ENCODE data around the gene MKX. TPM values are rescaled to one million over a fixed set of nuclear protein-coding genes. Genes with fewer than 3 reads are reported as not detected.

The MKX gene
- total RNA-seq, 4 donors from 2014 or later, result 0.82 to 2.4 TPM; not detected in 2

- H3K27me3 ChIP-seq, result no peaks in the 10 kb centered on the region
- H3K27ac ChIP-seq, result no peak overlapping the region
- no peaks in the 10 kb centered on the region for H3K4me1 ChIP-seq
- in situ Hi-C loops (cut with MboI; ENCODE audit: low pct_ligation_motif_present in 1 of 4, low pct_unique_long_range_greater_than_20kb in 1 of 4, low sequenced_read_pairs in 3 of 4), result loop anchor here in 1 of 4 donors (25.0 kb wide), 2 partner anchors 98 to 223 kb away; no protein-coding TSS in a partner anchor
- TF ChIP-seq EP300 (IDR thresholded peaks at IDR 0.05; ENCODE audit: low read depth) (no peak), POLR2A (IDR thresholded peaks at IDR 0.05) (no peak), CTCF (IDR thresholded peaks at IDR 0.05) (no peak), POLR2AphosphoS5 (IDR thresholded peaks at IDR 0.05) (no peak)
- no peak for DNase-seq
- intact Hi-C loops (cut with DNase I; ENCODE audit: low total_unique reads), result no loop called here
- H3K9me3 ChIP-seq, result no peaks in the 10 kb centered on the region
- H3K36me3 ChIP-seq, result no peaks in the 10 kb centered on the region
- WGBS, 2 donors (ENCODE audit: low coverage in 1 of 2), result 41 to 57% methylated on average over 3 to 4 of the region's 4 CpGs
- H3K4me3 ChIP-seq, result no peak overlapping the region
Observed at GRCh38 chr10:27660711-27661110, 84.9 kb downstream of the MKX start.

GRCh38 chr10:27660268-27660667 is 85.4 kb downstream of the MKX start:
- DNase-seq, result no peak

GRCh38 chr10:27659786-27660185 is 85.8 kb downstream of the MKX start:
- in situ Hi-C loops (cut with MboI; ENCODE audit: low pct_ligation_motif_present in 1 of 4, low pct_unique_long_range_greater_than_20kb in 1 of 4, low sequenced_read_pairs in 3 of 4) (loop anchor here (10.0 to 25.0 kb wide), 3 partner anchors 97 to 222 kb away; no protein-coding TSS in a partner anchor), intact Hi-C loops (cut with DNase I; ENCODE audit: low total_unique reads) (no loop called here)
- no peak for DNase-seq
- Histone ChIP-seq H3K9me3 (no peaks in the 10 kb centered on the region), H3K4me1 (no peaks in the 10 kb centered on the region), H3K36me3 (no peaks in the 10 kb centered on the region), H3K27me3 (no peaks in the 10 kb centered on the region), H3K4me3 (no peak overlapping the region), H3K27ac (no peak overlapping the region)
- TF ChIP-seq POLR2A (IDR thresholded peaks at IDR 0.05), result no peak
- TF ChIP-seq CTCF (IDR thresholded peaks at IDR 0.05), result no peak
- TF ChIP-seq EP300 (IDR thresholded peaks at IDR 0.05; ENCODE audit: low read depth), result no peak
- no peak for TF ChIP-seq POLR2AphosphoS5 (IDR thresholded peaks at IDR 0.05)
- WGBS, 2 donors (ENCODE audit: low coverage in 1 of 2), result 78% methylated on average over 6 of the region's 6 CpGs; no CpG with 5 or more reads in 1 of the 2 donors

More at GRCh38 chr10:27660268-27660667, 85.4 kb downstream of the MKX start:
- Histone ChIP-seq H3K27me3 (no peaks in the 10 kb centered on the region), H3K27ac (no peak overlapping the region), H3K9me3 (no peaks in the 10 kb centered on the region), H3K4me1 (no peaks in the 10 kb centered on the region), H3K36me3 (no peaks in the 10 kb centered on the region), H3K4me3 (no peak overlapping the region)
- TF ChIP-seq POLR2A (IDR thresholded peaks at IDR 0.05) (no peak), POLR2AphosphoS5 (IDR thresholded peaks at IDR 0.05) (no peak), EP300 (IDR thresholded peaks at IDR 0.05; ENCODE audit: low read depth) (no peak), CTCF (IDR thresholded peaks at IDR 0.05) (no peak)
- intact Hi-C loops (cut with DNase I; ENCODE audit: low total_unique reads), result no loop called here
- in situ Hi-C loops (cut with MboI; ENCODE audit: low pct_ligation_motif_present in 1 of 4, low pct_unique_long_range_greater_than_20kb in 1 of 4, low sequenced_read_pairs in 3 of 4), result loop anchor here in 1 of 4 donors (25.0 kb wide), 2 partner anchors 98 to 223 kb away; no protein-coding TSS in a partner anchor
- WGBS, 2 donors (ENCODE audit: low coverage in 1 of 2), result 63 to 76% methylated on average over 1 to 10 of the region's 11 CpGs

- WGBS, 2 donors (ENCODE audit: low coverage in 1 of 2), result 85 to 90% methylated on average over 6 to 7 of the region's 7 CpGs
- H3K4me3 ChIP-seq, result no peak overlapping the region
- H3K4me1 ChIP-seq, result no peaks in the 10 kb centered on the region
- TF ChIP-seq EP300 (IDR thresholded peaks at IDR 0.05; ENCODE audit: low read depth), result no peak
- no peak for TF ChIP-seq POLR2A (IDR thresholded peaks at IDR 0.05)
- TF ChIP-seq POLR2AphosphoS5 (IDR thresholded peaks at IDR 0.05), result no peak
- no peak for TF ChIP-seq CTCF (IDR thresholded peaks at IDR 0.05)
- DNase-seq, result no peak
- intact Hi-C loops (cut with DNase I; ENCODE audit: low total_unique reads), result no loop called here
- no peak overlapping the region for H3K27ac ChIP-seq
- H3K36me3 ChIP-seq, result no peaks in the 10 kb centered on the region
- no peaks in the 10 kb centered on the region for H3K27me3 ChIP-seq
- in situ Hi-C loops (cut with MboI; ENCODE audit: low pct_ligation_motif_present in 1 of 4, low pct_unique_long_range_greater_than_20kb in 1 of 4, low sequenced_read_pairs in 3 of 4), result loop anchor here (10.0 to 25.0 kb wide), 3 partner anchors 96 to 221 kb away; no protein-coding TSS in a partner anchor
- H3K9me3 ChIP-seq, result no peaks in the 10 kb centered on the region
Observed at GRCh38 chr10:27658788-27659187, 86.8 kb downstream of the MKX start.

All from transverse colon (tissue), 4 donors.